Measurements from ENCODE around the gene ELOVL5. TPM values are rescaled to one million over a fixed set of nuclear protein-coding genes. Genes with fewer than 3 reads are reported as not detected.

ELOVL5 gene
- total RNA-seq, 2 experiments from 2014 or later, result 88.3 to 92.7 TPM

- Mint-ChIP-seq H3K4me1 (ENCODE audit: low read depth) (peaks cover 35% of the 10 kb centered on the region), H3K27ac (no peak overlapping the region), H3K36me3 (ENCODE audit: low read depth) (peaks cover 3% of the 10 kb centered on the region), H3K27me3 (no peaks in the 10 kb centered on the region), H3K9me3 (peaks cover 11% of the 10 kb centered on the region), H3K4me3 (no peak overlapping the region)
- ATAC-seq, result peak; percentile 58
- CTCF ChIA-PET, result no interaction called here
- TF ChIP-seq CTCF (IDR thresholded peaks at IDR 0.05), result no peak
- POLR2A ChIA-PET, result interaction anchor here (0.7 kb wide), 1 partner anchor 189 kb away, joined by 4 read pairs; no protein-coding TSS in a partner anchor
- DNase-seq, result peak; percentile 37
- intact Hi-C loops (cut with micrococcal nuclease), result no loop called here
Observed at GRCh38 chr6:53240761-53241160, 108.0 kb downstream of the ELOVL5 start.

GRCh38 chr6:53240139-53240538 is 108.6 kb downstream of the ELOVL5 start:
- Mint-ChIP-seq H3K27me3 (no peaks in the 10 kb centered on the region), H3K27ac (no peak overlapping the region), H3K9me3 (peaks cover 11% of the 10 kb centered on the region), H3K4me3 (no peak overlapping the region), H3K4me1 (ENCODE audit: low read depth) (peaks cover 35% of the 10 kb centered on the region), H3K36me3 (ENCODE audit: low read depth) (peaks cover 3% of the 10 kb centered on the region)
- no peak for TF ChIP-seq CTCF (IDR thresholded peaks at IDR 0.05)
- DNase-seq (no peak), ATAC-seq (no peak)
- intact Hi-C loops (cut with micrococcal nuclease), result no loop called here
- ChIA-PET CTCF (no interaction called here), POLR2A (no interaction called here)

- Mint-ChIP-seq H3K4me3 (no peak overlapping the region), H3K27ac (no peak overlapping the region), H3K27me3 (no peaks in the 10 kb centered on the region), H3K4me1 (ENCODE audit: low read depth) (peaks cover 35% of the 10 kb centered on the region), H3K36me3 (ENCODE audit: low read depth) (peaks cover 3% of the 10 kb centered on the region), H3K9me3 (peaks cover 11% of the 10 kb centered on the region)
- no peak for TF ChIP-seq CTCF (IDR thresholded peaks at IDR 0.05)
- DNase-seq, result no peak
- ChIA-PET POLR2A (no interaction called here), CTCF (no interaction called here)
- peak; percentile 49 for ATAC-seq
- intact Hi-C loops (cut with micrococcal nuclease), result no loop called here
Observed at GRCh38 chr6:53239526-53239925, 109.2 kb downstream of the ELOVL5 start.

GRCh38 chr6:53238311-53238710 is 110.4 kb downstream of the ELOVL5 start:
- ChIA-PET POLR2A (interaction anchor here (0.5 to 1.3 kb wide), 5 partner anchors 44 to 950 kb away, joined by 3 to 4 read pairs (median 3); no protein-coding TSS in a partner anchor), CTCF (interaction anchor here (0.6 to 1.0 kb wide), 2 partner anchors 47 to 49 kb away, joined by 3 read pairs; no protein-coding TSS in a partner anchor)
- ATAC-seq (no peak), DNase-seq (no peak)
- Mint-ChIP-seq H3K4me1 (ENCODE audit: low read depth) (peaks cover 32% of the 10 kb centered on the region), H3K27ac (no peak overlapping the region), H3K9me3 (peaks cover 11% of the 10 kb centered on the region), H3K4me3 (no peak overlapping the region), H3K36me3 (ENCODE audit: low read depth) (peaks cover 3% of the 10 kb centered on the region), H3K27me3 (no peaks in the 10 kb centered on the region)
- intact Hi-C loops (cut with micrococcal nuclease), result no loop called here
- TF ChIP-seq CTCF (IDR thresholded peaks at IDR 0.05), result no peak

DNA sequence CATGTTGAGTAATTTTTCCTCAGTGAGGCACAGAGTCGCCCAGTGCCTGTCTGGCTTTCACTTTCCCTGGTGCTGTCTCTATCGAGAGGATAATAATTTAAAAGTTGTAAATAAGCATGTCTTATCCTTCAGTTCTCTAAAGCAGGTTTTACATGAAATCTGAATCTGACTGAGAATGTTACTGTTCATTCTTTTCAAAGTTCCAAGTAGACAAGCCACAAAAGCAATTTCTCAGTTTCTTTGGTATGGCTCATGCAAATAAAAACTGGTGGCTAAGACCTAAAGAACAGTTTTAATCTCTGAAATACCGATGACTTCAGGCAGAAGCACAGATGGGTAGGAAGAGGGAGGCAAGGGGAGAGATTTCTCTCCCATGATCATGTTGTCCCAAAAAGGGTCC is 112.5 kb downstream of the ELOVL5 start:
- H3K27ac Mint-ChIP-seq, result peak overlapping the region; percentile 53
- ATAC-seq, result peak; percentile 8
- peak overlapping the region; percentile 34 for H3K4me3 Mint-ChIP-seq
- peaks cover 3% of the 10 kb centered on the region for H3K36me3 Mint-ChIP-seq (ENCODE audit: low read depth)
- TF ChIP-seq CTCF (IDR thresholded peaks at IDR 0.05), result no peak
- no peaks in the 10 kb centered on the region for H3K27me3 Mint-ChIP-seq
- H3K4me1 Mint-ChIP-seq (ENCODE audit: low read depth), result peaks cover 43% of the 10 kb centered on the region
- POLR2A ChIA-PET, result no interaction called here
- intact Hi-C loops (cut with micrococcal nuclease), result no loop called here
- no peak for DNase-seq
- H3K9me3 Mint-ChIP-seq, result peaks cover 11% of the 10 kb centered on the region
- CTCF ChIA-PET, result no interaction called here
